Measurements from ENCODE around the gene PLSCR1.
A peak's percentile ranks its signal among the peaks of the same experiment; 100 is the strongest.

Gene PLSCR1

GRCh38 chr3:146544002-146544928 is at the start of gene PLSCR1:
TSS of gene PLSCR1 (minus strand) at chr3:146544607. CDS start at chr3:146536552, 8,055 bp downstream.
- peak; percentile 85 for DNase-seq

- no peak for DNase-seq
These were observed 49.4 kb upstream of the PLSCR1 start for GRCh38 chr3:146593776-146594175.

- no peak for DNase-seq
These were observed 46.1 kb upstream of the PLSCR1 start for GRCh38 chr3:146590521-146590920.

- DNase-seq: peak; percentile 21
These were observed 45.6 kb upstream of the PLSCR1 start for GRCh38 chr3:146589899-146590508.

GRCh38 chr3:146585156-146585555 is 40.7 kb upstream of the PLSCR1 start:
- no peak for DNase-seq

- DNase-seq: no peak
These were observed 37.6 kb upstream of the PLSCR1 start for GRCh38 chr3:146581951-146582467.

GRCh38 chr3:146581080-146581601 is 36.7 kb upstream of the PLSCR1 start:
- DNase-seq: no peak

GRCh38 chr3:146577662-146578061 is 33.3 kb upstream of the PLSCR1 start:
- peak; percentile 20 for DNase-seq

GRCh38 chr3:146575636-146576035 is 31.2 kb upstream of the PLSCR1 start:
- no peak for DNase-seq

- no peak for DNase-seq
These were observed 29.8 kb upstream of the PLSCR1 start for GRCh38 chr3:146574173-146574572.

GRCh38 chr3:146569314-146569713 is 24.9 kb upstream of the PLSCR1 start:
- no peak for DNase-seq

- DNase-seq: no peak
These were observed 21.7 kb upstream of the PLSCR1 start for GRCh38 chr3:146566138-146566537.

GRCh38 chr3:146561879-146562278 is 17.5 kb upstream of the PLSCR1 start:
- DNase-seq: no peak

- no peak for DNase-seq
These were observed 17.1 kb upstream of the PLSCR1 start for GRCh38 chr3:146561463-146561862.

- no peak for DNase-seq
These were observed 16.3 kb upstream of the PLSCR1 start for GRCh38 chr3:146560678-146561077.

- no peak for DNase-seq
These were observed 15.0 kb upstream of the PLSCR1 start for GRCh38 chr3:146559388-146559787.

GRCh38 chr3:146558781-146559180 is 14.4 kb upstream of the PLSCR1 start:
- no peak for DNase-seq

- DNase-seq: no peak
These were observed 13.3 kb upstream of the PLSCR1 start for GRCh38 chr3:146557745-146558144.

GRCh38 chr3:146555311-146555710 is 10.9 kb upstream of the PLSCR1 start:
- no peak for DNase-seq

GRCh38 chr3:146554151-146554760 is 9.8 kb upstream of the PLSCR1 start:
- DNase-seq: no peak

GRCh38 chr3:146550743-146551510 is 6.5 kb upstream of the PLSCR1 start:
- DNase-seq: peak; percentile 67

GRCh38 chr3:146550070-146550615 is 5.7 kb upstream of the PLSCR1 start:
- DNase-seq: no peak
